Stimulated activated CD4-positive, alpha-beta T cell treated with anti-CD3 and anti-CD28 coated beads, Interleukin-4, amount 100 ng/mL, for 1 hour (primary cell): ENCODE results near the gene LTA4H.
A peak's percentile ranks its signal among the peaks of the same experiment; 100 is the strongest.

Source experiments
- DNase-seq: peaks from one replicate; pipeline ENCODE4 v3.0.0-alpha.2; 2020

The LTA4H gene

DNA sequence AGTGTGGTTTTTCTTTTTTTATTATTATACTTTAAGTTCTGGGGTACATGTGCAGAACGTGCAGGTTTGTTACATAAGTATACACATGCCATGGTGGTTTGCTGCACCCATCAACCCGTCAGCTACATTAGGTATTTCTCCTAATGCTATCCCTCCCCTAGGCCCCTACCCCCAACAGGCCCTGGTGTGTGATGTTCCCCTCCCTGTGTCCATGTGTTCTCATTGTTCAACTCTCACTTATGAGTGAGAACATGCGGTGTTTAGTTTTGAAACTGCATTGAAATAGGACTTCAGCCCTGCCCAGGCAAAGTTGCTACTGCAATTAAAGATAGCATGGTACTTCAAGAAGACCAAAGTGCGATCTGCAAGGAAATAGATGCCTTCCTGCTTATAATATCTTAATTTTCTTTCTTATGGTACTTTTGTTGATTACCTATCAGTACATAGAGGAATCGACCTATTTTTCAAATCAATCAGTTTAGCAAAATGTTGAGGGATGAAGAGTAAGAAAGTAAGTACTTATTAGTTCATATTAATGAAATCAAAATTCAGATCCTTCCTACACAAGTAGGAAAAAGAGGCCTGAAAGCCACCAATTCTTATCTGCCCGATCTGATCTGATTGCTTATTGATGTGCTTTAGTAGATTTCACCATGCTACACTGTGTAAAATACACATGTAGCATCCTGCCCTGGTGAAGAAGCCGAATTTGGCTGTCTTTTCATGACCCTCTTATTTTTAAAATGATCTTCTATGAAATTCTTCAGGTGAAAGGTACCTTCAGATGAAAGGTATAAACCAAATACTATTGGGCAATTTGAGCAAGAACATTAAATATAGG is 1.6 kb downstream of the LTA4H start:
- no peak for DNase-seq

DNA sequence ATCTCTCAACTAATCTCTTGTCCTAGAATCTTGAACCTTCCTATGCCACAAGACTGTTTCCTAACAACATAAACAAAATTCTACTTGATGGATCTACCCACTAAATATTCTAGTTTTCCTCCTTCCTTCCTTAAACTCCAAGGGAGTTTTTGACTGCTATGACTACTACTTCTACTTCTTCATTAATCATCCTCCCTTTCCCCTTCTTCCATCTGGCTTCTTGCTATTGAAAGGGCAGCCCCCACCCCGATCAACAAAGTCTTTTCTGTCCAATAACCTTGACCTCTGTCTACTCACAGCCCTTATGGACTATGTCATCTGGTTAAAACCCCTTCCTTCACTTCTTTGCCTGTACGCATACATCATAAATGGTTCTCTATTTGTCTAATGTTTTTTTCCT is 5.6 kb downstream of the LTA4H start:
- DNase-seq, result no peak

DNA sequence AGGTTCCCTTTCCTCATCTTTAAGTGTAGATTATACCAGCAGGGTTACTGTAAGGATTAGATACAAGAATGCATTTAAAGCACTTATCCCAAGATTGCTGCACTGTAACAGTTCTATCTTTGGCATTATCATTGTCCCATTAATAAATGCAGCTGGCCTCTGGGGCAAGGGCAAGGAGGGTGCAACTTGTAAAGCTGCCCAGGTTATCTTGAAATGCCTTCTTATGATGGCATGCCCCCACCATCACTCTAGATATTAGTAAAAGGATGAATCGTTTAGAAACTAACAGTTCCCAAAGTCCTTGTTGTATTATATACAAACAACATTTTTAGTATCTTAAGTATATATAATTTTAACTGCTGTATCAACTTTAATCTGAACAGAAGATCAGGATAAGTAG is 6.8 kb downstream of the LTA4H start:
- no peak for DNase-seq

GRCh38 chr12:96026331-96026730 is 9.1 kb downstream of the LTA4H start:
- DNase-seq, result no peak

DNA sequence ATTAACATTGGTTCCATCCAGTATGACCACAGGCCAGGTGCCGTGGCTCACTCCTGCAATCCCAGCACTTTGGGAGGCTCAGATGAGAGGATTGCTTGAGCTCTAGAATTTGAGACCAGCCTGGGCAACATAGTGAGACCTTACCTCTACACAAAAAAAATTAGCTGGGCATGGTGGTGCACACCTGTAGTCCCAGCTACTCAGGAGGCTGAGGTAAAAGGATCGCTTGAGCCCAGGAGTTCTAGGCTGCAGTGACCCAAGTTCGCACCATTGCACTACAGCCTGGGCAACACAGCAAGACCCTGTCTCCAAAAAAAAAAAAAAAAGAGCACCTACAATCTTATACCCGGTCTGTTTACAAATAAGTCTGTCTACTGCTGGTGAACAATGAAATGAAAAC is 9.9 kb downstream of the LTA4H start:
- no peak for DNase-seq

GRCh38 chr12:96020314-96021003 is 14.9 kb downstream of the LTA4H start:
- DNase-seq, result no peak

DNA sequence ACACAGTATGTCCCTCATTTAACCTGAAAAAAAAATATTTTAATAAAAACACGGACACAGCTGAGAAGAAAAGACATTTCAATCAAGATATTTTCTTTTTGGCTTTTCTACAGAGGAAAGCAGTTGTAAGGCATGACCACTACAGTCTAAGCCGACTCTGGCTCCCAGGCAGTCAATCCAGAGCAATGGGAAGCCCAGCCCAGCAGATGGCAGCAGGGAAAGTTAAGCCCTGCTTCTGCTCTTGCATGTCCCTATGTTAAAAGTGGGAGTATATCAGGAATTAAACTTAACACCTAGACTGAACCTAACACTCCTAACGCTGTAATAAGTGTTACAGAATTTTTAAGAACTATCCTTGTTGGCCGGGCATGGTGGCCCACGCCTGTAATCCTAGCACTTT is 19.7 kb downstream of the LTA4H start:
- DNase-seq, result no peak

GRCh38 chr12:96014943-96015599 is 20.3 kb downstream of the LTA4H start:
- no peak for DNase-seq

DNA sequence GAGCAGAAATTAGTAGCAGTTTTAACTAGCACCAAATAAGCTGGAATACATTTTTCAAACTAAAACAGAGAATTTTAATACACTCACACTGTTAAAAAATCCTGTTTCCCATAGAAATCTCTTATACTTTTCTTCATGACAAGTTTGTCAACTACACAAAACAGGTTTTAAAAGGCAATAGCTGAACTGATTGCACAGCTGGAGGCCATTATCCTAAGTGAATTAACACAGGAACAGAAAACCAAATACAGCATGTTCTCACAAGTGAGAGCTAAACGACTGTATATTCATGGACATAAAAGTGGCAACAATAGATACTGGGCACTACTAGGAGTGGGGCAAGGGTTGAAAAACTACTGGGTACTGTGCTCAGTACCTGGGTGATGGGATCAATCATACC is 27.7 kb downstream of the LTA4H start:
- no peak for DNase-seq

DNA sequence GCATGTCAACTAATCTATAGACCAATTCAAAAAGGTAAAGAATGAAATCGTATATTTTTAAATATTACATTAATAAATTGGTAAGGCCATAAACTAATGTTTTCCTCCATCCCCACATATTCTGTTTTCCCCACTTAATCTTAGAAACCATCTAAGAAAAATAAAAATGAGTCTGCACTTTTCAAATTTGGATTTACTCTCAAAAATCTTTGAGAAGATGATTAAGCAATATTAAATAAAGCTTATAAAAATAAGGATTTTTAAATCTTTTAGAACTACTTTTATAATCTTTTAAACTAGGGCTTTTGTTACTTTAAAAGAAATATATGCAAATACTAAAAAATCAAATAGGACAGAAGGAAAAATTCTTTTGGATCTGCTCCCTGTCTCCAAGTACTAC is 28.7 kb downstream of the LTA4H start:
- no peak for DNase-seq

DNA sequence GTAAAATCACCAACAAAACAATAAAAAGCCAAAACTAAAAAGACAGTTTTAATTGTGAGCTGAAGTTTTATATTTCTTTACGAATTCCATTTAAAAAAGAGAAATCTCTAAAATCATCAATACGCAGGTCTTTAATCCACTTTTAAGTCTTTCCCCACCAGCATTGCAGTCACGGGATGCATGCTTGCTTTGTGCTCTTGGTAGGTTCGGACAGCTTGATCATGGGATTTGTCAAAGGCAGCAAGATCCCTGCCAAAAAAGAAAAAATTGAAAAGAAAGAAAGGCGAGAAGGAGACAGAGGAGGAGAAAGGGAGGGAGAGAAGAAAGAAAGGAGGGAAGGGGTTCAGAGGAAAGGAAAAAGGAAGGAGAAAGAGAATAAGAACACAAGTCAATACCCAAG is 34.5 kb downstream of the LTA4H start:
- no peak for DNase-seq

DNA sequence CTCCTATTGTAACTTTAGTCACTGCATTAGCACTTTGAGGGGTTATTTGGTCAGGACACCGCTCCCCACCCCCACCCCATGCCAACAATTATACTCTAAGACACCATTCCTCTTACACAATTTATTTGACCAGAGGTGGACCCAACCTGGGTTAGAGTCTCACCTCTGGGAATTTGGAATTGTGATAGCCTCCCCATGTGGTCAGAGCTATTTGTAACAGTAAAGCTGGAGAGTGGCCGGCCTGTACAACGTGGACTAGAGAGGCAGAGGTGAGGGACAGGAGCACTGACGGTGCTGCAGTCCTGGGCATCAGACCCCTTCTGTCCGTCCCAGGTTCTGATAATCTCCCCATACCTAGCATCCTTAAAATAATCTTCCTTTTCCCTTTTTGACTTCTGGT is 35.9 kb downstream of the LTA4H start:
- DNase-seq, result no peak

- peak; percentile 14 for DNase-seq
Observed at GRCh38 chr12:95998611-95999286, 36.6 kb downstream of the LTA4H start.

DNA sequence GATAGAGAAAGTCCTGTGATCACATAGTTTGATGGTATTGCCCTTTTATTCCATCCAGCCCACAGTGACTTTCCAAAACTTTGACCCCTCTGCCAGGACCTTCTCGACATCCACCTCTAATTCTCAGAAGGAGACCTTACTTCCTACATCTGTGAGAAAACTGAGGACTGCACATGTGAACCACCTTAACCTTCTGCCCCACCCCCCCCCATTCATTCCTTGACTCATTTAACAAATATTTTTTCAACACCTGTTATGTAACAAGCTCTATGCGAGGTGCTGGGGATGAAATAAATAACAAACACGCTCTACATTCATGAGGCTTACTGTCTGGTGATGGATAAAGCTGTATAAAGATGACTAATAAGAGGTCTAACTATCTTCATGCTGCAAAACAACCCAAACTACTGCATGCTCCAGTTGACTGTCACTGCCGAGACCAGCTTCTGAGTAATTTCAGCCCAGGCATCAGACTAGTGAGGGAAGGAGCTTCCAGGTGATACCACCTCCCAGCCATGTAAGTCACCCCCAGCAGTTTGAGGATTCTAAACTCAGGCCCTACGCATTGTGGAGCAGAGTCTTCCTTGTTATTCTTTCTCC is 37.4 kb downstream of the LTA4H start:
- no peak for DNase-seq

- no peak for DNase-seq
Observed at GRCh38 chr12:95997276-95997675, 38.1 kb downstream of the LTA4H start.

- no peak for DNase-seq
Observed at GRCh38 chr12:95996034-95996658, 39.2 kb downstream of the LTA4H start, which contains the start of gene HAL. TSS of gene HAL (minus strand) at chr12:95996344. CDS start at chr12:95995910, 434 bp downstream.

DNA sequence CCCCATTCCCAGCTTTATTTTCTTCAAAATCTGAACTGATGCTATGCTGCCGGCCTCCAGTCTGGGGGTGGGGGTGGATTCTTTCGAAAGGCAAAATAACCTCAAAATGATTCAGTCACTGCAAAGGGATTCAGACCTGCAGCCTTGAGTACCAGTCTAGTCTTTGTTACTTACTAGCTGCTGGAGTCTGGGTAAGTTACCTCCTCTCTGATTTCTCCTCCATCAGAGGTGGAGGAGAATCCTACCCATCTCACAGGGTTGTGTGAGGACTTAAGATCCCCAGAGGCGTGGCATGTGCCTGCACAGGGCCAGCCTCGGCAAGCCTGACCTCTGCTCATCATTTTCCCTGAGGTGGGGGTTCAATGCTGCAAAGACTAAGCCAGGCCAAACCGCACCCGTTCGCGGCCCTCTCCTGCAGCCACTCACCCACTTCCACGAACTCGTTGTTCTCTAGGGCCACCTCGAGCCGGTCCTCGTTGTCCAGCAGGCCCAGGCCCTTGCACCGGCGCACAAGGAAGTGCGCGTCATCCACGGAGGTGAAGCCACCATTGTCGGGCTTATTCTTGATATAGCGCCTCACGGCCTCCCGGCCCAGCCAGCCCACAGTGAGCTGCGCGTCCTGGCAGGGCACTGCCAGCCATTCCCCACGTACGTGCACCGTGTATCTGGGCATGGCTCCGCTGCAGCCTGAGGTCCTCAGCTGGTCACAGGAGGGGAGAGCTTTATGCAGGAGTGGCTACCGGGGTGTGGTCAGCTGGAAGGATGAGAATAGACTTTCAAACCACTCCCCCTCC is 40.0 kb downstream of the LTA4H start:
- no peak for DNase-seq

- no peak for DNase-seq
Observed at GRCh38 chr12:95994476-95994875, 40.9 kb downstream of the LTA4H start.

DNA sequence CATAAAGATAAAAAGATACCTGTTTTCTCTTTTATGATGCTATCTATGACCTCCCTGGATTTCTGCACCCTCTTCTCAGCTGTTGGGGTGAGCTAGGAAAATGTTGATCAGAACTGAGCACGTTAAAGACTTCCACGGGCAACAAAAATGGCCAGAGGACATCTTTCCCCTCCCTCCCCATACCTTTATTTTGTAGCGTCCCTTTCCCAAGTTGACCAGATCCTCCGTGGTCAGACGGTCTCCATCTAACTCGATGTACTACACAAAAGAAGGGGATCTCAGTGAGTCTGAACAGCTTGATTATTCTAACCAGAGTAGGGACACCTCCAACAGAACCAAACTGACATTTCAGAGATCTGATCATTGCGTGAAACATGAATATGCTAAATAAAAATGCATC is 41.5 kb downstream of the LTA4H start:
- DNase-seq, result no peak

GRCh38 chr12:95990136-95990535 is 45.3 kb downstream of the LTA4H start:
- no peak for DNase-seq

DNA sequence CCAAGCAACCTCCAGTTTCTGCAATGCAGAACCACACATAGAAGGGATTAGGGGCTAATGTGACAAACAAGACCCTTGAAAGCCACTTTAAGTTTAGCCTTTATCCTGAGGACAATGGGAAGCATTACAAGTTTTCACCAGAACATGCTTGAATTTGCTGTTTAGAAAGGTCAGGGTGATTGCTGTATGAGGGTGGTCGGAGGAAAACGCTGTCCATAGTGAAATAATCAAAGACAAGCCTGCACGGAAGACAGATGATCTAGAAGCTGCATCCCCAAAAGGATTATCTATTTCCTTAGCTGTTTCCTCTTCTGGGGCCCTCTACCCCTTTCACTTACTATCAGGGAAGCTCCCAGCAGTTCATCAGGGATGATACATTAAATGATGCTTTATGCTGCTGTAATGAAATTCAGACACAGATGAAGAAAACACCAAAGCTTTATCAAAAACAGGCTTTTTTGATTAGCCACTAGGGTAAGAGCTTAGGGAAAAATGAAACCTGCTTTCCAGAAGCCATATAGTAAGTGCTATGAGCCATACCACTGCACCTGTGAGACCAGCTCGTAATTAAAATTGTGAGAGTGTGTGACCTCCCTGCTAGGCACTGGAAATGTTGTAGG is 45.8 kb downstream of the LTA4H start:
- no peak for DNase-seq
